B cell (primary cell): Measurements from ENCODE around the gene FYB2.

Source experiments
- EZH2 ChIP-seq: IDR thresholded peaks from 2 replicates; pipeline ENCODE4 v1.6.1; 2012; ENCODE audit warnings: borderline replicate concordance, low read depth, mild to moderate bottlenecking, moderate library complexity, low read length; ENCODE audit not compliant: insufficient read depth, poor library complexity, severe bottlenecking
- TF ChIP-seq, protein P1 (sequence below): fragments of 200-600 bp; IDR thresholded peaks from one replicate; pipeline ENCODE4 v1.8.0; 2022; ENCODE audit warnings: antibody characterized with exemption, mild to moderate bottlenecking

DNA sequence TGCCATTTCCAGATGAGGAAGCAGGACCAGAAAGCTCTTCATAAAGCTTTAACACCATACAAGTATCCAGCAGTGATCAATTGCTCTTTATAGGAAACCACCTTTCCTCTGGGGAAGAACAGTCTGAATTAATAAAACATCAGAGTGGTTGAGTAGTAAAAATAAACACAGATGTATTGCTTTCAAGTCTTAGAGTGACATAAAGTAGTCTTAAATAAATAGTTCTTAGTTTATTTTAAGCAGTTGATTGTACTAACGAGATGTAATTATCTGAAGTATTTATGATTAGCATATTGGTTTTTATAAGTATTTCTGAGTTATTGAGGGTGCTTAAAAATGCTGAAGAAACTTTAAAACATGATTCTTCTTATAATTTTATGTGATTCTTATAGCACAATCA is 107.1 kb downstream of the FYB2 start:
- TF ChIP-seq, protein P1, sequence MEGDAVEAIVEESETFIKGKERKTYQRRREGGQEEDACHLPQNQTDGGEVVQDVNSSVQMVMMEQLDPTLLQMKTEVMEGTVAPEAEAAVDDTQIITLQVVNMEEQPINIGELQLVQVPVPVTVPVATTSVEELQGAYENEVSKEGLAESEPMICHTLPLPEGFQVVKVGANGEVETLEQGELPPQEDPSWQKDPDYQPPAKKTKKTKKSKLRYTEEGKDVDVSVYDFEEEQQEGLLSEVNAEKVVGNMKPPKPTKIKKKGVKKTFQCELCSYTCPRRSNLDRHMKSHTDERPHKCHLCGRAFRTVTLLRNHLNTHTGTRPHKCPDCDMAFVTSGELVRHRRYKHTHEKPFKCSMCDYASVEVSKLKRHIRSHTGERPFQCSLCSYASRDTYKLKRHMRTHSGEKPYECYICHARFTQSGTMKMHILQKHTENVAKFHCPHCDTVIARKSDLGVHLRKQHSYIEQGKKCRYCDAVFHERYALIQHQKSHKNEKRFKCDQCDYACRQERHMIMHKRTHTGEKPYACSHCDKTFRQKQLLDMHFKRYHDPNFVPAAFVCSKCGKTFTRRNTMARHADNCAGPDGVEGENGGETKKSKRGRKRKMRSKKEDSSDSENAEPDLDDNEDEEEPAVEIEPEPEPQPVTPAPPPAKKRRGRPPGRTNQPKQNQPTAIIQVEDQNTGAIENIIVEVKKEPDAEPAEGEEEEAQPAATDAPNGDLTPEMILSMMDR, result no peak
- TF ChIP-seq EZH2, result no peak
